SK-N-SH (cell line): ENCODE results near the gene PRKN. TPM values are rescaled to one million over a fixed set of nuclear protein-coding genes. Genes with fewer than 3 reads are reported as not detected.
"Not testable (repeated sequence)": the region's sequence is repeated elsewhere in the genome, so short reads cannot be mapped to it uniquely, and the experiment has no call there.

Source experiments
- CTCF ChIA-PET: fragments of 300-600, 350-600 bp; formaldehyde crosslinking; extraction: SDS; loops from one replicate; lab custom pipeline; 2021; lab: Yijun Ruan, JAX
- POLR2A ChIA-PET: fragments of 350-600 bp; sonication (Branson Sonifier 250); formaldehyde crosslinking; extraction: SDS; loops from one replicate; lab custom pipeline; 2020; ENCODE audit warnings: antibody characterized with exemption, inconsistent platforms; lab: Yijun Ruan, JAX
- DNase-seq: peaks from one replicate; pipeline ENCODE4 v3.0.0; 2012
- H2AFZ ChIP-seq: fragments of 200-600 bp; sonication (generic); 2 replicates; pipeline ENCODE4 v1.8.1; 2016; ENCODE audit warnings: antibody characterized with exemption, mild to moderate bottlenecking, low read depth
- H3F3A ChIP-seq: fragments of 200-600 bp; sonication (generic); replicated peaks from 2 replicates; pipeline ENCODE3; 2016; ENCODE audit warnings: antibody characterized with exemption, mild to moderate bottlenecking; ENCODE audit not compliant: insufficient read depth
- H3K27ac ChIP-seq, 2 experiments: fragments of 200-500 bp in 1 of 2; fragments of 200-600 bp in 1 of 2; sonication (Bioruptor generic) in 1 of 2; sonication (generic), shearing (Covaris generic) in 1 of 2; 2 replicates each; pipeline versions ENCODE4 v1.5.1 to v1.6.1; 2014 to 2016; ENCODE audit warnings: low read depth in 2 of 2, inconsistent platforms in 1 of 2, low read length in 1 of 2, mild to moderate bottlenecking in 1 of 2, mixed read lengths in 1 of 2
- H3K27me3 ChIP-seq: fragments of 200-600 bp; sonication (generic), shearing (Covaris generic); 2 replicates; pipeline ENCODE4 v1.6.1; 2016; ENCODE audit warnings: mixed run types; ENCODE audit not compliant: insufficient read depth
- H3K36me3 ChIP-seq, 2 experiments: fragments of 200-500 bp in 1 of 2; fragments of 200-600 bp in 1 of 2; sonication (Bioruptor generic) in 1 of 2; sonication (generic) in 1 of 2; replicated peaks in 1 of 2; 2 replicates each; pipeline versions ENCODE3 to v1.5.1; 2014 to 2016; ENCODE audit warnings: low read length in 1 of 2, mild to moderate bottlenecking in 1 of 2; ENCODE audit not compliant: insufficient read depth in 2 of 2, control insufficient read depth in 1 of 2
- H3K4me1 ChIP-seq, 2 experiments: fragments of 200-500 bp in 1 of 2; fragments of 200-600 bp in 1 of 2; sonication (Bioruptor generic) in 1 of 2; sonication (generic), shearing (Covaris generic) in 1 of 2; 2 replicates each; pipeline versions ENCODE4 v1.5.1 to v1.6.1; 2014 to 2016; ENCODE audit warnings: low read depth in 1 of 2, low read length in 1 of 2, mixed run types in 1 of 2; ENCODE audit not compliant: insufficient read depth in 2 of 2, control insufficient read depth in 1 of 2
- H3K4me2 ChIP-seq: fragments of 200-600 bp; sonication (generic), shearing (Covaris generic); 2 replicates; pipeline ENCODE4 v1.6.1; 2017; ENCODE audit warnings: mixed run types
- H3K4me3 ChIP-seq, 2 experiments: fragments of 200-500 bp in 1 of 2; fragments of 200-600 bp in 1 of 2; sonication (Bioruptor generic) in 1 of 2; sonication (generic), shearing (Covaris generic) in 1 of 2; 2 replicates each; pipeline versions ENCODE4 v1.5.1 to v1.8.1; 2014 to 2016; ENCODE audit warnings: low read depth in 2 of 2, inconsistent platforms in 1 of 2, low read length in 1 of 2, mild to moderate bottlenecking in 1 of 2, mixed read lengths in 1 of 2, moderate library complexity in 1 of 2
- H3K79me2 ChIP-seq: fragments of 200-600 bp; sonication (generic); 2 replicates; pipeline ENCODE4 v1.8.1; 2017; ENCODE audit warnings: mild to moderate bottlenecking; ENCODE audit not compliant: insufficient read depth
- H3K9ac ChIP-seq: fragments of 200-600 bp; sonication (generic); 2 replicates; pipeline ENCODE4 v1.6.1; 2017; ENCODE audit warnings: mixed run types
- H3K9me2 ChIP-seq: fragments of 200-600 bp; sonication (generic); 2 replicates; pipeline ENCODE4 v1.6.1; 2017; ENCODE audit warnings: mixed run types
- H3K9me3 ChIP-seq: fragments of 200-600 bp; sonication (generic); 2 replicates; pipeline ENCODE4 v1.6.1; 2017; ENCODE audit warnings: mixed run types, mild to moderate bottlenecking, moderate library complexity
- H4K20me1 ChIP-seq: fragments of 200-600 bp; sonication (generic); 2 replicates; pipeline ENCODE4 v1.6.1; 2017; ENCODE audit warnings: mild to moderate bottlenecking, mixed run types; ENCODE audit not compliant: insufficient read depth
- CHD2 ChIP-seq: fragments of 150-350 bp; IDR thresholded peaks from 2 replicates; pipeline ENCODE4 v1.6.1; 2018; ENCODE audit warnings: low read length; ENCODE audit not compliant: partially characterized antibody
- EP300 ChIP-seq, 2 experiments: IDR thresholded peaks; 2 replicates each; pipeline versions ENCODE4 v1.4.0 to v1.6.1; 2012; ENCODE audit warnings: borderline replicate concordance in 1 of 2, low read depth in 1 of 2, low read length in 1 of 2
- FOXJ3 ChIP-seq: sonication (generic); formaldehyde crosslinking; IDR thresholded peaks from 2 replicates; pipeline ENCODE4 v1.5.1; 2020; ENCODE audit warnings: mild to moderate bottlenecking, missing genetic modification reagents
- GATA2 ChIP-seq: sonication (generic); formaldehyde crosslinking; IDR thresholded peaks from 2 replicates; pipeline ENCODE4 v1.5.0; 2020; ENCODE audit warnings: mild to moderate bottlenecking, missing genetic modification reagents
- JUND ChIP-seq: IDR thresholded peaks from 2 replicates; pipeline ENCODE4 v1.4.0; 2012
- MXI1 ChIP-seq: IDR thresholded peaks from 2 replicates; pipeline ENCODE4 v1.6.1; 2012; ENCODE audit warnings: mild to moderate bottlenecking, low read depth, low read length, improper control_type of control experiment
- PBX3 ChIP-seq: IDR thresholded peaks from 2 replicates; pipeline ENCODE4; 2012
- RAD21 ChIP-seq: IDR thresholded peaks from 2 replicates; pipeline ENCODE4 v1.6.1; 2012; ENCODE audit warnings: mild to moderate bottlenecking, low read length
- RCOR1 ChIP-seq: fragments of 150-350 bp; IDR thresholded peaks from 2 replicates; pipeline ENCODE4 v1.6.1; 2017; ENCODE audit warnings: antibody characterized with exemption, low read length
- RXRA ChIP-seq: IDR thresholded peaks from 2 replicates; pipeline ENCODE4 v1.4.0; 2012; ENCODE audit warnings: low read depth, mild to moderate bottlenecking, borderline replicate concordance
- TCF12 ChIP-seq: IDR thresholded peaks from 2 replicates; pipeline ENCODE4 v1.4.0; 2012
- YY1 ChIP-seq: IDR thresholded peaks from 2 replicates; pipeline ENCODE4 v1.4.0; 2012; ENCODE audit warnings: low read depth, mild to moderate bottlenecking
- WGBS: methylation state at CpG from one replicate; pipeline ENCODE4 v1.1.6; 2017; ENCODE audit warnings: low lambda C conversion rate; 5-methylcytosine and 5-hydroxymethylcytosine counted together
- polyA plus RNA-seq, 3 experiments: library from polyadenylated mRNA; depleted of rRNA; stranded (reverse); fragments of >200 nt; gene quantifications; 2 replicates each; pipeline ENCODE4 v1.2.3, GENCODE V29; 2012

PRKN gene
- polyA plus RNA-seq, 1 of the 3 experiments (the other 2 are of a cell fraction): 0.76 TPM

GRCh38 chr6:162533009-162533400 lies 194.6 kb downstream of the PRKN start:
- no peaks in the 10 kb centered on the region for H3K9me3 ChIP-seq

GRCh38 chr6:162532283-162533008 lies 195.1 kb downstream of the PRKN start:
- Histone ChIP-seq H3K9ac (no peak overlapping the region), H4K20me1 (no peaks in the 10 kb centered on the region), H3K36me3 (no peaks in the 10 kb centered on the region), H3K9me2 (no peaks in the 10 kb centered on the region), H3F3A (no peaks in the 10 kb centered on the region), H3K4me1 (peaks cover 0 to 20% of the 10 kb centered on the region in 2 experiments; a peak in 1 of 4 replicates), H3K4me3 (no peak overlapping the region), H3K27me3 (no peaks in the 10 kb centered on the region), H3K4me2 (no peak overlapping the region), H2AFZ (no peak overlapping the region), H3K27ac (peak overlapping the region in 1 of 2 experiments; percentile 71; a peak in 2 of 4 replicates), H3K79me2 (no peaks in the 10 kb centered on the region), H3K9me3 (no peaks in the 10 kb centered on the region)
- CTCF ChIA-PET: interaction anchor here (0.8 to 1.3 kb wide), 3 partner anchors 11 to 199 kb away, joined by 3 to 4 read pairs (median 3); no protein-coding TSS in a partner anchor
- POLR2A ChIA-PET: interaction anchor here (0.8 kb wide), 1 partner anchor 112 kb away, joined by 3 read pairs; no protein-coding TSS in a partner anchor
- peak; percentile 58 for DNase-seq
- 30% methylated on average over 9 of the region's 9 CpGs for WGBS
- TF ChIP-seq PBX3: 0 out of 2 replicates have a peak, but pooled peaks have one; percentile 5
- TF ChIP-seq YY1: no peak
- no peak for TF ChIP-seq JUND
- TF ChIP-seq FOXJ3 (CRISPR knock-in tag): peak; percentile 81
- TF ChIP-seq TCF12: peak; percentile 14; the same call in 1 of the 2 replicates
- peak in 1 of 2 experiments; percentile 94; a peak in 2 of 4 replicates for TF ChIP-seq EP300 (IDR thresholded peaks at IDR 0.05; ENCODE audit: borderline replicate concordance in 1 of 2, low read depth in 1 of 2, low read length in 1 of 2)
- TF ChIP-seq RCOR1: peak; percentile 74
- TF ChIP-seq RXRA: no peak
- peak; percentile 24 for TF ChIP-seq CHD2
- peak; percentile 86 for TF ChIP-seq GATA2 (CRISPR knock-in tag)
- TF ChIP-seq MXI1: 0 out of 2 replicates have a peak, but pooled peaks have one; percentile 21
- peak; percentile 11; the same call in 1 of the 2 replicates for TF ChIP-seq RAD21

More at GRCh38 chr6:162533009-162533400, 194.6 kb downstream of the PRKN start:
- Histone ChIP-seq H2AFZ (no peak overlapping the region), H3K27me3 (no peaks in the 10 kb centered on the region), H3K27ac (peak overlapping the region in 1 of 2 experiments; percentile 71; a peak in 2 of 4 replicates), H3K9me2 (no peaks in the 10 kb centered on the region), H3K36me3 (no peaks in the 10 kb centered on the region), H3K4me3 (no peak overlapping the region), H3K4me2 (no peak overlapping the region), H3F3A (no peaks in the 10 kb centered on the region), H3K79me2 (no peaks in the 10 kb centered on the region), H4K20me1 (no peaks in the 10 kb centered on the region), H3K9ac (no peak overlapping the region), H3K4me1 (peaks cover 0 to 25% of the 10 kb centered on the region in 2 experiments; a peak in 1 of 4 replicates)
- TF ChIP-seq MXI1 (0 out of 2 replicates have a peak, but pooled peaks have one; percentile 2), RCOR1 (no peak)
- ChIA-PET CTCF (interaction anchor here (0.9 to 1.3 kb wide), 2 partner anchors 11 to 199 kb away, joined by 3 to 4 read pairs; no protein-coding TSS in a partner anchor), POLR2A (interaction anchor here (0.8 kb wide), 1 partner anchor 113 kb away, joined by 3 read pairs; no protein-coding TSS in a partner anchor)
- no peak for DNase-seq
- WGBS: 53% methylated on average over 6 of the region's 6 CpGs

GRCh38 chr6:162531391-162531790 lies 196.2 kb downstream of the PRKN start:
- POLR2A ChIA-PET, H3K9me2 ChIP-seq, H3K79me2 ChIP-seq, H3K4me2 ChIP-seq, H3K9ac ChIP-seq, H3K36me3 ChIP-seq, H3K9me3 ChIP-seq, CTCF ChIA-PET, H3K27ac ChIP-seq, H3K27me3 ChIP-seq, H2AFZ ChIP-seq, H3K4me3 ChIP-seq, H4K20me1 ChIP-seq, DNase-seq, H3F3A ChIP-seq: not testable (repeated sequence)
- H3K4me1 ChIP-seq: peaks cover 0 to 16% of the 10 kb centered on the region in 2 experiments; a peak in 1 of 4 replicates
- WGBS: 89% methylated on average over 4 of the region's 4 CpGs
